PC-3 (cell line): ENCODE measurements around the gene SART3.

Source experiments
- CTCF ChIP-seq: fragments of 300-600 bp; sonication (generic); conservative IDR thresholded peaks from 2 replicates; pipeline ENCODE4 v1.5.1; 2017; ENCODE audit warnings: antibody characterized with exemption, low read depth, mild to moderate bottlenecking, low read length
- EZH2 ChIP-seq: fragments of 300-600 bp; sonication (generic); IDR thresholded peaks from one replicate; pipeline ENCODE4 v1.6.1; 2017; ENCODE audit warnings: antibody characterized with exemption, mild to moderate bottlenecking, low read length; ENCODE audit not compliant: unreplicated experiment

GRCh38 chr12:108599541-108599940 lies 38.6 kb upstream of the SART3 start:
- no peak for TF ChIP-seq EZH2
- TF ChIP-seq CTCF: no peak
